HepG2 (cell line): ENCODE measurements around the gene HNRNPR. TPM values are rescaled to one million over a fixed set of nuclear protein-coding genes. Genes with fewer than 3 reads are reported as not detected.

Experiments
- ATAC-seq: fragments of 200-7000 bp; cut with Tn5 transposase; 3 replicates; pipeline ENCODE4 v1.9.1; 2020; ENCODE audit warnings: mild to moderate bottlenecking, moderate library complexity
- BruUV-seq: library from RNA; stranded (reverse); fragments of 400-500 nt; replicated peaks from 2 replicates; lab custom pipeline; 2021; lab: Mats Ljungman, UMichigan
- CTCF ChIA-PET: fragments of 300-600 bp; formaldehyde crosslinking; extraction: SDS; loops from one replicate; lab custom pipeline; 2021; ENCODE audit warnings: low total read pairs, inconsistent platforms, low intra/inter-chr PET ratio; lab: Yijun Ruan, JAX
- POLR2A ChIA-PET: fragments of 350-600 bp; sonication (Branson Sonifier 250); formaldehyde crosslinking; loops from one replicate; lab custom pipeline; 2020; ENCODE audit warnings: antibody characterized with exemption, inconsistent platforms; lab: Yijun Ruan, JAX
- DNase-seq: peaks from one replicate; pipeline ENCODE4 v3.0.0-alpha.2; 2015; ENCODE audit warnings: low spot score
- FAIRE-seq: peaks from 3 replicates; lab custom pipeline; 2011; peaks lifted over from hg19 to GRCh38; lab: Jason Lieb, UNC
- H2AFZ ChIP-seq: one replicate; pipeline ENCODE4 v1.6.1; 2011; ENCODE audit warnings: low read length, inconsistent platforms
- H3K27ac ChIP-seq: fragments of 300-600 bp; 3 replicates; pipeline ENCODE4 v1.8.0; 2011; ENCODE audit warnings: mixed run types, mild to moderate bottlenecking, mixed read lengths, low read length, inconsistent platforms; ENCODE audit not compliant: insufficient read depth; ENCODE audit errors: extremely low read length
- H3K27me3 ChIP-seq, 2 experiments: fragments of 200-600 bp in 1 of 2; 2 replicates in 1 of 2; 3 replicates in 1 of 2; pipeline versions ENCODE4 v1.6.0 to v1.8.0; 2011; ENCODE audit warnings: low read length in 2 of 2, mild to moderate bottlenecking in 2 of 2, moderate library complexity in 2 of 2, inconsistent platforms in 1 of 2; ENCODE audit not compliant: insufficient read depth in 2 of 2, control insufficient read depth in 1 of 2
- H3K36me3 ChIP-seq, 2 experiments: fragments of 200-600 bp in 1 of 2; replicated peaks in 1 of 2; 2 replicates in 1 of 2; 3 replicates in 1 of 2; pipeline versions ENCODE4 v1.5.1 to v1.8.0; 2011; ENCODE audit warnings: low read length in 2 of 2, inconsistent platforms in 1 of 2; ENCODE audit not compliant: insufficient read depth in 2 of 2, control insufficient read depth in 1 of 2
- H3K4me1 ChIP-seq: 2 replicates; pipeline ENCODE4 v1.5.1; 2012; ENCODE audit warnings: low read length, inconsistent platforms; ENCODE audit not compliant: insufficient read depth
- H3K4me2 ChIP-seq: 2 replicates; pipeline ENCODE4 v1.6.0; 2011; ENCODE audit warnings: low read depth, low read length, inconsistent platforms
- H3K4me3 ChIP-seq, 3 experiments: fragments of 200-600 bp in 1 of 3; sonication (generic), shearing (Covaris generic) in 1 of 3; replicated peaks in 1 of 3; 2 replicates each; pipeline ENCODE4 v1.5.1; 2011 to 2016; ENCODE audit warnings: low read length in 3 of 3, inconsistent platforms in 2 of 3, low read depth in 2 of 3, mild to moderate bottlenecking in 2 of 3, control low read depth in 1 of 3, mixed read lengths in 1 of 3; ENCODE audit not compliant: insufficient read depth in 1 of 3
- H3K79me2 ChIP-seq: one replicate; pipeline ENCODE4 v1.6.1; 2011; ENCODE audit warnings: low read length, inconsistent platforms; ENCODE audit not compliant: insufficient read depth
- H3K9ac ChIP-seq: 2 replicates; pipeline ENCODE4 v1.6.0; 2011; ENCODE audit warnings: mild to moderate bottlenecking, low read depth, low read length, inconsistent platforms; ENCODE audit not compliant: insufficient read depth
- H3K9me3 ChIP-seq: 2 replicates; pipeline ENCODE4 v1.5.1; 2012; ENCODE audit warnings: mild to moderate bottlenecking, low read length
- H4K20me1 ChIP-seq: 2 replicates; pipeline ENCODE4 v1.6.0; 2011; ENCODE audit warnings: inconsistent platforms, mild to moderate bottlenecking, low read length, moderate library complexity; ENCODE audit not compliant: insufficient read depth
- FOXM1 ChIP-seq: sonication (generic); formaldehyde crosslinking; IDR thresholded peaks from 2 replicates; pipeline ENCODE4 v1.5.0; 2020; ENCODE audit warnings: missing genetic modification reagents
- JUN ChIP-seq: sonication (generic); formaldehyde crosslinking; IDR thresholded peaks from 2 replicates; pipeline ENCODE4 v1.4.0; 2020; ENCODE audit warnings: mild to moderate bottlenecking, missing genetic modification reagents
- MXD4 ChIP-seq: IDR thresholded peaks from 2 replicates; pipeline ENCODE4 v1.6.1; 2016; ENCODE audit warnings: mild to moderate bottlenecking, missing biosample characterization, missing genetic modification reagents
- RBM22 ChIP-seq: fragments of 200-400 bp; formaldehyde crosslinking; optimal IDR thresholded peaks from 2 replicates; pipeline ENCODE3; 2017; ENCODE audit warnings: mild to moderate bottlenecking, low read length, moderate library complexity
- SOX5 ChIP-seq: IDR thresholded peaks from 2 replicates; pipeline ENCODE4 v1.6.1; 2016; ENCODE audit warnings: borderline replicate concordance
- TCF7 ChIP-seq: sonication (generic); IDR thresholded peaks from 2 replicates; pipeline ENCODE4 v1.6.1; 2016; ENCODE audit warnings: antibody characterized with exemption, low read depth
- TEF ChIP-seq: sonication (generic); formaldehyde crosslinking; IDR thresholded peaks from 2 replicates; pipeline ENCODE4 v1.5.0; 2020; ENCODE audit warnings: missing genetic modification reagents
- ZBTB46 ChIP-seq: sonication (generic); formaldehyde crosslinking; IDR thresholded peaks from 2 replicates; pipeline ENCODE4 v1.4.0; 2020; ENCODE audit warnings: mild to moderate bottlenecking, missing genetic modification reagents, borderline replicate concordance
- ZNF549 ChIP-seq: sonication (generic); formaldehyde crosslinking; IDR thresholded peaks from 2 replicates; pipeline ENCODE4 v1.5.0; 2020; ENCODE audit warnings: missing genetic modification reagents
- ZNF773 ChIP-seq: sonication (generic); formaldehyde crosslinking; IDR thresholded peaks from 2 replicates; pipeline ENCODE4 v1.4.0; 2020; ENCODE audit warnings: missing genetic modification reagents, borderline replicate concordance
- whole genome bisulfite sequencing: methylation state at CpG from one replicate; pipeline ENCODE4 v1.1.6; 2017; ENCODE audit warnings: low lambda C conversion rate; 5-methylcytosine and 5-hydroxymethylcytosine counted together
- in situ Hi-C: cut with HindIII; loops from 2 replicates; pipeline ENCODE4 v1.10.0; 2017; ENCODE audit warnings: low pct_unique_long_range_greater_than_20kb; ENCODE audit not compliant: extremely low pct_ligation_motif_present
- intact Hi-C: fragments of 100-400 bp; cut with micrococcal nuclease; formaldehyde crosslinking; loops from one replicate; pipeline ENCODE4 v1.10.0; 2022; ENCODE audit not compliant: unreplicated experiment
- polyA plus RNA-seq, 8 experiments: library from polyadenylated mRNA; depleted of rRNA in 3 of 8; stranded (reverse) in 7 of 8; unstranded in 1 of 8; fragments of >200 nt; fragmentation: Illumina TruSeq in 4 of 8; extraction: Trizol in 4 of 8; gene quantifications; 2 replicates each; pipeline versions ENCODE4 v1.2.1 to v1.2.3, GENCODE V29; 2011 to 2016; ENCODE audit warnings: low read depth in 4 of 8, missing spikeins in 1 of 8, mixed read lengths in 1 of 8; ENCODE audit not compliant: insufficient read depth in 1 of 8
- total RNA-seq, 5 experiments: library from RNA; depleted of rRNA; stranded (reverse); fragments of >200 nt; fragmentation: Illumina TruSeq; extraction: Trizol; gene quantifications; 2 replicates each; pipeline ENCODE4 v1.2.3, GENCODE V29; 2016; ENCODE audit warnings: low read depth in 1 of 5
- TF ChIP-seq, protein P1 (sequence below): sonication (generic); formaldehyde crosslinking; conservative IDR thresholded peaks from 2 replicates; pipeline ENCODE4 v1.4.0; 2020; ENCODE audit warnings: missing genetic modification reagents
- TF ChIP-seq, protein P2 (sequence below): sonication (generic); formaldehyde crosslinking; conservative IDR thresholded peaks from 2 replicates; pipeline ENCODE4 v1.8.1; 2023; ENCODE audit warnings: missing genetic modification reagents

Gene HNRNPR
- total and polyA plus RNA-seq, 2 of the 13 experiments (the other 11 are each of a cell fraction or from before 2014, with no cell fraction given) = 133 to 216 TPM

GRCh38 chr1:23304140-23304620 lies 39.9 kb downstream of the HNRNPR start:
- 91% methylated on average over 4 of the region's 4 CpGs for WGBS
- peaks cover 3 to 32% of the 10 kb centered on the region in 2 experiments; a peak in 4 of 5 replicates for H3K36me3 ChIP-seq

GRCh38 chr1:23303524-23303923 lies 40.6 kb downstream of the HNRNPR start:
- Histone ChIP-seq H4K20me1 (no peaks in the 10 kb centered on the region), H3K27me3 (no peaks in the 10 kb centered on the region), H3K4me1 (peaks cover 18% of the 10 kb centered on the region), H3K36me3 (peaks cover 3 to 32% of the 10 kb centered on the region in 2 experiments; a peak in 4 of 5 replicates), H3K79me2 (no peaks in the 10 kb centered on the region), H3K4me3 (no peak overlapping the region), H3K9ac (no peak overlapping the region), H3K9me3 (no peaks in the 10 kb centered on the region), H3K4me2 (no peak overlapping the region; the same call in 1 of the 2 replicates), H2AFZ (no peak overlapping the region), H3K27ac (no peak overlapping the region)
- ATAC-seq = no peak
- peak; percentile 13 for DNase-seq
- in situ Hi-C loops (no loop called here), intact Hi-C loops (no loop called here)
- ChIA-PET CTCF (no interaction called here), POLR2A (no interaction called here)
- WGBS = 91% methylated on average over 2 of the region's 2 CpGs
- FAIRE-seq = peak; percentile 26
- BruUV-seq = no TSS peak
- TF ChIP-seq TCF7 (no peak), FOXM1 (CRISPR knock-in tag) (no peak), ZNF773 (no peak), MXD4 (CRISPR knock-in tag) (no peak), TEF (CRISPR knock-in tag) (no peak), ZBTB46 (no peak), SOX5 (CRISPR knock-in tag) (peak; percentile 84; the same call in 1 of the 2 replicates), ZNF549 (CRISPR knock-in tag) (no peak), JUN (CRISPR knock-in tag) (no peak)
- TF ChIP-seq, protein P1, sequence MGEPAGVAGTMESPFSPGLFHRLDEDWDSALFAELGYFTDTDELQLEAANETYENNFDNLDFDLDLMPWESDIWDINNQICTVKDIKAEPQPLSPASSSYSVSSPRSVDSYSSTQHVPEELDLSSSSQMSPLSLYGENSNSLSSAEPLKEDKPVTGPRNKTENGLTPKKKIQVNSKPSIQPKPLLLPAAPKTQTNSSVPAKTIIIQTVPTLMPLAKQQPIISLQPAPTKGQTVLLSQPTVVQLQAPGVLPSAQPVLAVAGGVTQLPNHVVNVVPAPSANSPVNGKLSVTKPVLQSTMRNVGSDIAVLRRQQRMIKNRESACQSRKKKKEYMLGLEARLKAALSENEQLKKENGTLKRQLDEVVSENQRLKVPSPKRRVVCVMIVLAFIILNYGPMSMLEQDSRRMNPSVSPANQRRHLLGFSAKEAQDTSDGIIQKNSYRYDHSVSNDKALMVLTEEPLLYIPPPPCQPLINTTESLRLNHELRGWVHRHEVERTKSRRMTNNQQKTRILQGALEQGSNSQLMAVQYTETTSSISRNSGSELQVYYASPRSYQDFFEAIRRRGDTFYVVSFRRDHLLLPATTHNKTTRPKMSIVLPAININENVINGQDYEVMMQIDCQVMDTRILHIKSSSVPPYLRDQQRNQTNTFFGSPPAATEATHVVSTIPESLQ = no peak

More at GRCh38 chr1:23304140-23304620, 39.9 kb downstream of the HNRNPR start:
- Histone ChIP-seq H3K4me1 (peaks cover 18% of the 10 kb centered on the region), H3K4me3 (no peak overlapping the region), H4K20me1 (no peaks in the 10 kb centered on the region), H3K4me2 (no peak overlapping the region), H3K27ac (no peak overlapping the region), H3K9me3 (no peaks in the 10 kb centered on the region), H2AFZ (no peak overlapping the region), H3K27me3 (no peaks in the 10 kb centered on the region), H3K79me2 (no peaks in the 10 kb centered on the region)
- no peak for ATAC-seq
- intact Hi-C loops = no loop called here
- BruUV-seq = no TSS peak
- DNase-seq = no peak
- CTCF ChIA-PET = no interaction called here
- in situ Hi-C loops = no loop called here
- no peak for FAIRE-seq
- TF ChIP-seq RBM22 = peak; percentile 93
- TF ChIP-seq, protein P2, sequence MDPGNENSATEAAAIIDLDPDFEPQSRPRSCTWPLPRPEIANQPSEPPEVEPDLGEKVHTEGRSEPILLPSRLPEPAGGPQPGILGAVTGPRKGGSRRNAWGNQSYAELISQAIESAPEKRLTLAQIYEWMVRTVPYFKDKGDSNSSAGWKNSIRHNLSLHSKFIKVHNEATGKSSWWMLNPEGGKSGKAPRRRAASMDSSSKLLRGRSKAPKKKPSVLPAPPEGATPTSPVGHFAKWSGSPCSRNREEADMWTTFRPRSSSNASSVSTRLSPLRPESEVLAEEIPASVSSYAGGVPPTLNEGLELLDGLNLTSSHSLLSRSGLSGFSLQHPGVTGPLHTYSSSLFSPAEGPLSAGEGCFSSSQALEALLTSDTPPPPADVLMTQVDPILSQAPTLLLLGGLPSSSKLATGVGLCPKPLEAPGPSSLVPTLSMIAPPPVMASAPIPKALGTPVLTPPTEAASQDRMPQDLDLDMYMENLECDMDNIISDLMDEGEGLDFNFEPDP (CRISPR knock-in tag) = no peak
- TF ChIP-seq, all 625 proteins: peak for 1
- POLR2A ChIA-PET = no interaction called here
- H3K9ac ChIP-seq = no peak overlapping the region
